ENCODE data around the gene SLC16A1.

- no peak for TF ChIP-seq POLR2A (IDR thresholded peaks at IDR 0.05; ENCODE audit: low read depth, low read length)
- TF ChIP-seq POLR2AphosphoS5 (IDR thresholded peaks at IDR 0.05; ENCODE audit: low read depth, low read length): no peak
- no peak for TF ChIP-seq TAF1 (IDR thresholded peaks at IDR 0.05; ENCODE audit: low read depth, low read length)
- TF ChIP-seq SPI1 (IDR thresholded peaks at IDR 0.05; ENCODE audit: low read depth, low read length): no peak
- no peak for TF ChIP-seq PAX5 (IDR thresholded peaks at IDR 0.05; ENCODE audit: insufficient read depth, low read length, severe bottlenecking)
Measured at GRCh38 chr1:112973788-112974187, 17.8 kb upstream of the SLC16A1 start.

Data from GM12891 (cell line).